Anterior cingulate cortex (tissue), 58 donors: Measurements from ENCODE around the gene BAAT.
A peak's percentile ranks its signal among the peaks of the same experiment; 100 is the strongest.
"Not testable (repeated sequence)": the region's sequence is repeated elsewhere in the genome, so short reads cannot be mapped to it uniquely, and the experiment has no call there.

ENCODE experiments used
- DNase-seq, 58 donors: peaks; one replicate each; lab custom pipeline; 2025; lab: John Stamatoyannopoulos, UW

The BAAT gene

GRCh38 chr9:101366038-101366756 lies 18.6 kb downstream of the BAAT start:
- DNase-seq = no peak

DNA sequence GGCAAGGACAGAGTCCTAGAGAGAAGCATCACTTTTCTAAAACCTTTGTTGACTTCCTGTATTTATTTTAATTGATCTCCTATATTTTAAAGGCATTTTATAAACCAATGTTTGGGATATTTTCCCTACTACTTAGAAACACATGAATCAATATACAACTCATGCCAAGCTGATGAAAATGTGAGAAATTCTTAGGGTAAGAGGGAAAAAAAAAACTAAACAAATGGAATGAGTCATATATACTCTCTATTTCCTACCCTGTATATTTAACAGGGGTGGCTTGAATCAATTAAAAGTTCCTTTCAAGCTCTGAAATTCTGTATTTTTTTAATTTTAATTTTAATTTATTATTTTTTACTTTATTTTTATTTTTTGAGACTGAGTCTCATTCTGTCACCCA lies 19.6 kb downstream of the BAAT start:
- DNase-seq = no peak

GRCh38 chr9:101362450-101362849 lies 22.4 kb downstream of the BAAT start:
- DNase-seq = no peak

DNA sequence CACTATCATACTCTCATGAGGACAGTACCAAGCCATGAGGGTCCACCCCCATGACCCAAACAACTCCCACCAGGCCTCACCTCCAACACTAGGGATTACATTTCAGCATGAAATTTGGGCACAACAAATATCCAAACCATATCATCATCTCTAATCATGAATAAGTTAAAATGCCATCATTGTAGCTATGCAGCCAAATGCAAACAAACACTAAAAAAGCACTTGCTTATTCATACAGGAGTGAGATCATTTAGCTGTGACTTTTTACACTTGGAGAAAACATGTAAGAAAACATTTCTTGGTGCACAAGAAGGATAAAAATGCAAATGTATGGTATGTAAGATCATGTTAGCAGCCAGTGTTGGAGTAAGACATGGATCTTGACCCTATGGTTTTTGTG lies 24.2 kb downstream of the BAAT start:
- DNase-seq = no peak

DNA sequence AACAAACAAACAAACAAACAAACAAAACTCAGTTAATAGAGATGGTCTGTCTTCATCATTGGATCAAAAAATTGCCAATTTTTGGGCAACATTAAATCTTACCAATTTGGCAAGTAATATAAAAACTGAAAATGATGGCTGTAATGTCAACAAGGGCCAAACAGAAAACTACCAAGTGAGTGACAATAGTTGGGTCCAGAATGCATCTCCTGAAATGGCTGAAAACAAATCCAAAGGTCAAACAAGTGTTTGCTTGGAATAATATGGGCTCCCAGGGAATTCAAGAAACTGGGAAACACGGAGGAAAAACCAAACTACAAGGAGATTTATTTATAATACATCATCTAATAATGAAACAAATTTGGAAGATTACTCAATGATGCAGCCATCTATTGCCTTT lies 25.1 kb downstream of the BAAT start:
- DNase-seq = no peak

DNA sequence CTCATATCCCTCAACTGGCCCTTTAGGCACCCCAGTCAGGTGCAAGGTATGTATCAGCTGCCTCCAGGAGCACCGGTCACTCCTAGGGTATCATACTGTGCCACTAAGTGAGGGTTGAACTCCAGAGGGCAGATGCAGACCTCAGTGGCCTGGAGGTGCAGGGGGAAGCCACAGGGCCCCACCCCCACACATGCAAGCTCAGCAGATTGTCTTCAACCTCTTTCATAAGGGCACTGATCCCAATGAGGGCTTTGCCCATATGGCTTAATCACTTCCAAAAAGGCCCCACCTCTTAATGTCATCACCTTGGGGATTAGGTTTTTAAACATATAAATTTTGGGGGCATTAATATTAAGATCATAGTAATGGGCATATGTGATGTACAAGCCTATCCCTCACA lies 28.2 kb downstream of the BAAT start:
- DNase-seq = no peak

GRCh38 chr9:101354765-101355708 lies 29.8 kb downstream of the BAAT start:
- no peak for DNase-seq

DNA sequence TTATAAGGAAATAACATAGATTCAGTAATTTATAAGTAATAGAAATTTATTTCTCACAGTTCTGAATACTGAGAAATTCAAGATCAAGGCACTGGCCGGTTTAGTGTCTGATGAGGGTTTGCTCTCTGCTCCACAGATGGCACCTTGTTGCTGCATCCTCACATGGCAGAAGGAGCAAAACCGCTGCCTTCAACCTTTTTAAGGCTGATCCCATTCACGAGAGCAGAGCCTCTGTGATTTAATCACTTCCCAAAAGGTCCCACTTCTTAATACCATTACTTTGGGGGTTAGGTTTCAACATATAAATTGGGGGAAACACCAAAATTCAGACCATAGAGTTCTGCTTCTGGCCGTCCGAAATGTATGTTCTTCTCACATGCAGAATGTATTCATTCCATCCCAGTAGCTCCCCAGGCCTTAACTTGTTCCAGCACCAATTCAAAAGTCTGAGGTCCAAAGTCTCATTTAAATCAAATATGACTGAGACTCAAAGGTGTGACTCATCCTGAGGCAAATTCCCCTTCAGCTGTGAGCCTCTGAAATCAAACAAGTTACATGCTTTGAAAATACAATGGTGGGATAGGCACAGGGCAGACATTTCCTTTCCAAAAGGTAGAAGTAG lies 30.6 kb downstream of the BAAT start:
- no peak for DNase-seq

DNA sequence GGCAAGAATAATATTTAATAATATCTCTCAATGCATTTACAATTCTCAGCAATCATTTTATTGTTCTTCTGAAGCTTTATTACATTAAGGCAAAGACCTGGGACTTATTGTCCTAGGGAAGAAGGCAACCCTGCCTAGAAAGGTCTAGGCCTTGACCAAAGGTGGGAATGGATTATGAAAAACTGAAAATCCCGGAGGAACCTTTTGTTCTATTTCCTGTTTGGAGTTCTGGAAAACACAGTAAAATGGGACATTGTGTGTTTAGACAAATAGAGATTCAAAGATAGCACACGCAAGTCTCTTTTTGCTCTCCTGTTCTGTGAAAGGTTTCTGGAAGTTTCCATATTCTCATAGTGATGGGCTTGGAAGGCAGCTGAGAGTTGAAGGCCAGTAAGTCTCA lies 31.1 kb downstream of the BAAT start:
- DNase-seq = no peak

GRCh38 chr9:101352892-101353463 lies 31.8 kb downstream of the BAAT start:
- no peak for DNase-seq

DNA sequence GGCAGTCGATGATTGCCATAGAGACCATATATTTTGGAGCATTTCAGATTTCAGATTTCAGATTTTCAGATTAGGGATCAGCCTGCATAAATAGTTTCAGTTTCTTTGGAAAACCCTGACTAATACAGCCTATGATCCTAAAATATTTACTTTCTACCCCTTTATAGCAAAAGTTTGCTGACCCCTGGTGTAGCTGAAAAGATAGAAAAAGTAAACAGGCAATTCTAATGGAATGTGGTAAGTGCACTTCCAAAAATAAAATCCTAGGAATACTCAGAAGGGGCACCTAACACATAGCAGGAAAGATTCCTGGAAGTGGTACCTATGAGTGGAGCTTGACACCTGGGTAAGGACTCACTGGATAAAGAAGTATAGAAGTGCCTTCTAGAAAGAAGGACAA lies 34.5 kb downstream of the BAAT start:
- no peak for DNase-seq

DNA sequence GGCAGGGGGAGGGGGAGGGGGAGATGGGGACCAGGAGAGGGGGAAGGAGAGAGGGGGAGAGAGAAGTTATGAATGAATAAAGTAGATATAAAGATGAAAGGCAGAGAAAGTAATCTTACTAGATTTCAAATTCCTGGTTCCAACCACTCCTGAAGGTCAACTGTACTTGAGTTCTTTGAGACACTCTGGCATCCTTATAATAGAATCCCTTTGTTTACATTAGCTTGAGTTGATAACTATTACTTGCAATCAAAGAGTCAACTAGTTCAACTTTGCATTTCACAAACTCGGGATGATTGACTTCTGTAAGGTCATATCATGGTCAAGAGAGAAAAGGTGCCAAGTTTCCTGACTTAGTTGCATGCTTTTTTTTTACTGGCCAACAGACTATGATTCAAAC lies 42.2 kb downstream of the BAAT start:
- no peak for DNase-seq

- DNase-seq = no peak
These were observed 42.8 kb downstream of the BAAT start for GRCh38 chr9:101341958-101342357.

DNA sequence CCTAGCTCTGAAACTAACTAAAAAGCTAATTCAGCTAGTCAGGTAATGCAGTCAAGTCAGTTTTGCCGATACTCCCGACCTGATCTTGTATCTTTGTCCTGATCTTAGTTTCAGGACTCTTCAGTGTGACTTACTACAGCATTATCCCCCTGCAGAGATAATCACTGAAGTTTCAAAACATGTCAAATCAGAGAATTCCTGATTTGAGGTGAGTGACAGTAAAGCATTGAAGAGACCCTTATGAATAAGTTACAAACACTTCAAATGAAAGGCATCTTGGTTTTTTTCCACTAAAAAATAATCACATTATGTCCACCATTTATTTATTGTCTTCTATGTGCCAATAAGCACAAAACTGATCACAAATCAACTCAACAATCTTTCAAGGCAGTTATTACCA lies 47.6 kb downstream of the BAAT start:
- DNase-seq = no peak

GRCh38 chr9:101336091-101336490 lies 48.7 kb downstream of the BAAT start:
- no peak for DNase-seq

GRCh38 chr9:101333926-101334702 lies 50.7 kb downstream of the BAAT start:
- DNase-seq = peak in 1 of 58 donors; percentile 0

DNA sequence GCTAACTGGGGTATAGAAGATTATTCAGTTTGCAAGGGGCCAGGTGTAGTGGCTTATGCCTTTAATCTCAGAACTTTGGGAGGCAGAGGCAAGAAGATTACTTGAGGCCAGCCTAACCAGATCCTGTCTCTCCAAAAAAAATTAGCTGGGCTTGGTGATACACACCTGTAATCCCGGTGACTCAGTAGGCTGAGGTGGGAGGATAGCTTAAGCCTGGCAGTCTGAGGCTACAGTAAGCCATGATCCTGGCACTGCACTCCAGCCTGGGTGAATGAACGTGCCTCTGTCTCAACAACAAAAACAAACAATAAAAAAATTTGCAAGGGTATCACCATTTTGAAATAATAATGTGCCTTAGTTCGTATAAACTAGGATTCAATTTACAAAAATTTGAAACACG lies 51.3 kb downstream of the BAAT start:
- DNase-seq = no peak

DNA sequence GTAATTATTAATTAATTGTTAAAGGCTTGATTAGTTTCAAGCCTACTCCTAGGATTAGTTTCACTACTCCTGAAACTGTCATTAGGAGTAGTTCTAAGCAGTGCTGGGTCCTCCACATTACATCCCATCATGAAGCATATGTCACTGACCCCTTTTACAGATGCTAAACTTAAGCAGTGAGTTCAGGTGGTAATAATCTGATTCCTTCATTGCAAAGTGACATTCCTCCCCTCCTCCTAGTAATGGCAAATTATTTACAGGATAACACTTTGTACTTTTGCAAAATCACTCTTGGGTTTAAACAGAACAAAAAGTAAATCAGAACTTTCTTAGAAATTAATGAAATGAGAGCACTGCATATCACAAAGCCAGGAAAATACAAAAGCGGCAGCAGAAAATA lies 52.4 kb downstream of the BAAT start:
- DNase-seq = no peak

GRCh38 chr9:101327422-101327909 lies 57.3 kb downstream of the BAAT start:
- not testable (repeated sequence) for DNase-seq

GRCh38 chr9:101326501-101326900 lies 58.3 kb downstream of the BAAT start:
- DNase-seq = no peak
